Activated CD8-positive, alpha-beta memory T cell treated with anti-CD3 and anti-CD28 coated beads, Interleukin-2, amount 10 ng/mL, durations not matched to agents 7 days and 5 days (primary cell): ENCODE data around the gene SLPI. TPM values are rescaled to one million over a fixed set of nuclear protein-coding genes. Genes with fewer than 3 reads are reported as not detected.

Source experiments
- ATAC-seq: fragments of 150-1000 bp; cut with Tn5 transposase; one replicate; pipeline ENCODE4 v1.10.0; 2021; ENCODE audit warnings: moderate library complexity
- CTCF ChIA-PET: fragments of 350-600 bp; sonication (Branson Sonifier 250); formaldehyde crosslinking; loops from one replicate; lab custom pipeline; 2021; ENCODE audit warnings: antibody characterized with exemption; lab: Charles Lee
- DNase-seq: peaks from one replicate; pipeline ENCODE4 v3.0.0-alpha.2; 2020
- H3K27ac Mint-ChIP-seq: one replicate; pipeline ENCODE4 v1.8.0; 2021; ENCODE audit warnings: mild to moderate bottlenecking, mixed read lengths
- H3K27me3 Mint-ChIP-seq: one replicate; pipeline ENCODE4 v1.8.0; 2021; ENCODE audit warnings: mixed read lengths
- H3K36me3 Mint-ChIP-seq: one replicate; pipeline ENCODE4 v1.8.0; 2021; ENCODE audit warnings: mild to moderate bottlenecking, mixed read lengths
- H3K4me1 Mint-ChIP-seq: one replicate; pipeline ENCODE4 v1.8.0; 2021; ENCODE audit warnings: mixed read lengths
- H3K4me3 Mint-ChIP-seq: one replicate; pipeline ENCODE4 v1.8.0; 2021; ENCODE audit warnings: mild to moderate bottlenecking, moderate library complexity, mixed read lengths
- H3K9me3 Mint-ChIP-seq: one replicate; pipeline ENCODE4 v1.8.0; 2022; ENCODE audit warnings: low read depth, mixed read lengths
- total RNA-seq, 2 experiments: library from RNA; stranded (reverse); gene quantifications; one replicate each; pipeline ENCODE4 v1.2.3, GENCODE V29; 2021

SLPI gene
- total RNA-seq, 2 experiments from 2014 or later = not detected

GRCh38 chr20:45290677-45291355 lies 36.5 kb upstream of the SLPI start:
- DNase-seq (peak; percentile 77), ATAC-seq (peak; percentile 41)
- Mint-ChIP-seq H3K36me3 (peaks cover 2% of the 10 kb centered on the region), H3K9me3 (peaks cover 2% of the 10 kb centered on the region), H3K4me1 (peaks cover 5% of the 10 kb centered on the region), H3K27me3 (peaks cover 54% of the 10 kb centered on the region), H3K27ac (no peak overlapping the region), H3K4me3 (no peak overlapping the region)
- CTCF ChIA-PET = interaction anchor here (0.7 to 6.1 kb wide), 26 partner anchors 8 to 480 kb away, joined by 3 to 84 read pairs (median 6); partner anchors contain the start of genes KCNS1 and WFDC5

GRCh38 chr20:45289942-45290676 lies 35.7 kb upstream of the SLPI start:
- DNase-seq = no peak
- no peak overlapping the region for H3K27ac Mint-ChIP-seq
- H3K36me3 Mint-ChIP-seq = peaks cover 1% of the 10 kb centered on the region
- H3K4me3 Mint-ChIP-seq = no peak overlapping the region
- CTCF ChIA-PET = interaction anchor here (0.7 to 6.1 kb wide), 27 partner anchors 9 to 481 kb away, joined by 3 to 84 read pairs (median 5); partner anchors contain the start of genes KCNS1 and WFDC5
- peaks cover 2% of the 10 kb centered on the region for H3K9me3 Mint-ChIP-seq
- peaks cover 5% of the 10 kb centered on the region for H3K4me1 Mint-ChIP-seq
- no peak for ATAC-seq
- H3K27me3 Mint-ChIP-seq = peaks cover 55% of the 10 kb centered on the region

- H3K9me3 Mint-ChIP-seq = no peaks in the 10 kb centered on the region
- peaks cover 49% of the 10 kb centered on the region for H3K27me3 Mint-ChIP-seq
- ATAC-seq (no peak), DNase-seq (no peak)
- no peak overlapping the region for H3K4me3 Mint-ChIP-seq
- no peaks in the 10 kb centered on the region for H3K36me3 Mint-ChIP-seq
- CTCF ChIA-PET = interaction anchor here (1.1 to 2.3 kb wide), 3 partner anchors 101 to 179 kb away, joined by 3 to 9 read pairs (median 4); no protein-coding TSS in a partner anchor
- H3K27ac Mint-ChIP-seq = no peak overlapping the region
- peaks cover 2% of the 10 kb centered on the region for H3K4me1 Mint-ChIP-seq
Measured at GRCh38 chr20:45288860-45289259, 34.5 kb upstream of the SLPI start.

- Mint-ChIP-seq H3K27me3 (peaks cover 48% of the 10 kb centered on the region), H3K36me3 (no peaks in the 10 kb centered on the region), H3K27ac (no peak overlapping the region), H3K4me1 (no peaks in the 10 kb centered on the region), H3K9me3 (no peaks in the 10 kb centered on the region), H3K4me3 (no peak overlapping the region)
- CTCF ChIA-PET = interaction anchor here (1.1 kb wide), 1 partner anchor 178 kb away, joined by 4 read pairs; no protein-coding TSS in a partner anchor
- ATAC-seq (no peak), DNase-seq (no peak)
Measured at GRCh38 chr20:45288376-45288775, 34.0 kb upstream of the SLPI start.

- Mint-ChIP-seq H3K4me3 (no peak overlapping the region), H3K36me3 (no peaks in the 10 kb centered on the region), H3K9me3 (no peaks in the 10 kb centered on the region), H3K27me3 (peaks cover 40% of the 10 kb centered on the region), H3K4me1 (peaks cover 2% of the 10 kb centered on the region), H3K27ac (no peak overlapping the region)
- CTCF ChIA-PET = interaction anchor here (2.0 kb wide), 1 partner anchor 10 kb away, joined by 9 read pairs; no protein-coding TSS in a partner anchor
- DNase-seq (no peak), ATAC-seq (no peak)
Measured at GRCh38 chr20:45283551-45284057, 29.2 kb upstream of the SLPI start.

- peaks cover 39% of the 10 kb centered on the region for H3K27me3 Mint-ChIP-seq
- H3K27ac Mint-ChIP-seq = no peak overlapping the region
- H3K4me3 Mint-ChIP-seq = no peak overlapping the region
- no peaks in the 10 kb centered on the region for H3K9me3 Mint-ChIP-seq
- DNase-seq = no peak
- ATAC-seq = no peak
- CTCF ChIA-PET = interaction anchor here (2.0 kb wide), 1 partner anchor 11 kb away, joined by 9 read pairs; no protein-coding TSS in a partner anchor
- H3K4me1 Mint-ChIP-seq = peaks cover 2% of the 10 kb centered on the region
- no peaks in the 10 kb centered on the region for H3K36me3 Mint-ChIP-seq
Measured at GRCh38 chr20:45282700-45283550, 28.6 kb upstream of the SLPI start.

GRCh38 chr20:45279992-45280391 lies 25.6 kb upstream of the SLPI start:
- Mint-ChIP-seq H3K27ac (no peak overlapping the region), H3K9me3 (no peaks in the 10 kb centered on the region), H3K4me1 (peaks cover 2% of the 10 kb centered on the region), H3K4me3 (no peak overlapping the region), H3K36me3 (no peaks in the 10 kb centered on the region), H3K27me3 (peaks cover 47% of the 10 kb centered on the region)
- CTCF ChIA-PET = interaction anchor here (1.1 to 3.4 kb wide), 2 partner anchors 13 to 15 kb away, joined by 3 to 12 read pairs; no protein-coding TSS in a partner anchor
- ATAC-seq (no peak), DNase-seq (no peak)

GRCh38 chr20:45275338-45275737 lies 21.0 kb upstream of the SLPI start:
- no peaks in the 10 kb centered on the region for H3K4me1 Mint-ChIP-seq
- CTCF ChIA-PET = no interaction called here
- no peaks in the 10 kb centered on the region for H3K9me3 Mint-ChIP-seq

GRCh38 chr20:45269754-45270270 lies 15.4 kb upstream of the SLPI start:
- Mint-ChIP-seq H3K4me3 (no peak overlapping the region), H3K4me1 (no peaks in the 10 kb centered on the region), H3K27ac (no peak overlapping the region), H3K9me3 (no peaks in the 10 kb centered on the region), H3K27me3 (peaks cover 66% of the 10 kb centered on the region), H3K36me3 (no peaks in the 10 kb centered on the region)
- CTCF ChIA-PET = interaction anchor here (1.3 kb wide), 1 partner anchor 24 kb away, joined by 5 read pairs; no protein-coding TSS in a partner anchor
- no peak for DNase-seq
- ATAC-seq = no peak

More at GRCh38 chr20:45275338-45275737, 21.0 kb upstream of the SLPI start:
- Mint-ChIP-seq H3K27ac (no peak overlapping the region), H3K4me3 (no peak overlapping the region), H3K36me3 (no peaks in the 10 kb centered on the region), H3K27me3 (peaks cover 73% of the 10 kb centered on the region)
- no peak for ATAC-seq
- no peak for DNase-seq

- H3K4me3 Mint-ChIP-seq = no peak overlapping the region
- no peaks in the 10 kb centered on the region for H3K36me3 Mint-ChIP-seq
- no peaks in the 10 kb centered on the region for H3K4me1 Mint-ChIP-seq
- CTCF ChIA-PET = interaction anchor here (1.3 kb wide), 1 partner anchor 25 kb away, joined by 5 read pairs; no protein-coding TSS in a partner anchor
- H3K27ac Mint-ChIP-seq = no peak overlapping the region
- ATAC-seq = no peak
- H3K27me3 Mint-ChIP-seq = peaks cover 68% of the 10 kb centered on the region
- H3K9me3 Mint-ChIP-seq = no peaks in the 10 kb centered on the region
- no peak for DNase-seq
Measured at GRCh38 chr20:45269056-45269455, 14.7 kb upstream of the SLPI start.

GRCh38 chr20:45268531-45268930 lies 14.2 kb upstream of the SLPI start:
- Mint-ChIP-seq H3K27me3 (peaks cover 65% of the 10 kb centered on the region), H3K4me3 (no peak overlapping the region), H3K36me3 (no peaks in the 10 kb centered on the region), H3K27ac (no peak overlapping the region), H3K4me1 (no peaks in the 10 kb centered on the region), H3K9me3 (no peaks in the 10 kb centered on the region)
- CTCF ChIA-PET = interaction anchor here (1.3 kb wide), 1 partner anchor 25 kb away, joined by 5 read pairs; no protein-coding TSS in a partner anchor
- ATAC-seq (no peak), DNase-seq (no peak)

- Mint-ChIP-seq H3K4me3 (no peak overlapping the region), H3K4me1 (no peaks in the 10 kb centered on the region), H3K9me3 (no peaks in the 10 kb centered on the region), H3K36me3 (no peaks in the 10 kb centered on the region), H3K27me3 (peaks cover 65% of the 10 kb centered on the region), H3K27ac (no peak overlapping the region)
- DNase-seq (no peak), ATAC-seq (no peak)
- CTCF ChIA-PET = no interaction called here
Measured at GRCh38 chr20:45266977-45267376, 12.6 kb upstream of the SLPI start.
